CD4-positive, alpha-beta T cell treated with Interleukin-15 for 4 hours (primary cell): ENCODE data around the gene CTNNA3.

Source experiments
- DNase-seq: peaks from one replicate; pipeline ENCODE4 v3.0.0-alpha.2; 2020; ENCODE audit warnings: low spot score

CTNNA3 gene

GRCh38 chr10:66747451-66747850 lies 948.5 kb downstream of the CTNNA3 start:
- DNase-seq = no peak

DNA sequence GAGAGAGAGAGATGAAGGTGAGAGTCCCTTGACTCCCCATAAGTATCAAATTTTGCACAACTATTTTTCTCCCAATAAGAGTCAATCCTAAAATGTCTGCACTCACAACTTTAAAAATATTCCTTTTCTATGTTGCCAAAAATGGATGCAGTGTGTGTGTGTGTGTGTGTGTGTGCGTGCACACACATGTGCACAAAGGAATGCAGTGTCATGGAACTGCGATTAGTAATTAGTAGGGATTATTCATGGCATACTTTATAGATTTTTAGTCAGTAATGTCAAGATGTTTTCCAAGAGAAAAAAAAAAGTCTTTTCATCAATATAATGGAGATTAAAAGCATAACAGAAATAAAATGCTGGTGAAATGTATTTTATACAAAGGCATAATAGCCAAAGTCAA lies 949.3 kb downstream of the CTNNA3 start:
- DNase-seq = no peak

GRCh38 chr10:66746246-66746645 lies 949.7 kb downstream of the CTNNA3 start:
- DNase-seq = no peak

- no peak for DNase-seq
Measured at GRCh38 chr10:66744915-66745314, 951.1 kb downstream of the CTNNA3 start.

DNA sequence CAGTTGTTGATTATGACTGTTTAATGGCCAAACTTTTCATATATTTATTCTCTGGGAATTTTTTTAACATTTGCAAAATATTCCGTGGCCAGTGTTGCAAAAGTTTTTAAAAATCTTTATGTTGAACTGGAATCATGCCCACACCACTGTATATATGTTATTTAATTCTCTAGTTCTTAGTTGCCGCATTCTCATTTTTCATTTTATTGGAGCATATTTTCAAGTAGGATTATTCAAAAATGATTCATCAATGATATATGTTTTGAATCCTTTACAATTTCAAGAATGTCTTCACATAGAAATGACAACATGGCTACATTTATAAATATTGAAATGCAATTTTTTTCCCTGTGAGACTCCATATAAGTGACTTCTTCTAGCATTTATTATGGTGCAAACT lies 958.8 kb downstream of the CTNNA3 start:
- no peak for DNase-seq

GRCh38 chr10:66723608-66724400 lies 972.2 kb downstream of the CTNNA3 start:
- DNase-seq = no peak

DNA sequence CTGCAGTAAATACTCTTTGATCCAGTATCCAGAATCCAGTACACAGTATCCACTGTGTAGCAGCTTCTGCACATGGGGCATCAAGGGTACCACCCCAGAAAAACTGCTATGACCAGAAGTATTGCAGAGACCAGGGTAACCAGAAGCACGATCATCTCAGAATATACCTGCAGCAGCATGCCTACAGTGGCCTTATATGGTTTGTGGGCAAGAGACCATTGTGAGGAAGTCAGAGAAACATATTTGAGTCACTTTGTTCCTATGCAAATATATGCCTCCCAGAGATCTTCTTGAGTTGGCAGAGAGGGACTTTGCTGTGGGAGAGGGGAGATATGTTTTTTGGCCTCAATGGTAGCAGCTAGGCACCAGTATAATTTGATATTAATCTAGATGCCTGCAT lies 976.5 kb downstream of the CTNNA3 start:
- no peak for DNase-seq

GRCh38 chr10:66717231-66717981 lies 978.6 kb downstream of the CTNNA3 start:
- no peak for DNase-seq

- DNase-seq = no peak
Measured at GRCh38 chr10:66714741-66715140, 981.3 kb downstream of the CTNNA3 start.

DNA sequence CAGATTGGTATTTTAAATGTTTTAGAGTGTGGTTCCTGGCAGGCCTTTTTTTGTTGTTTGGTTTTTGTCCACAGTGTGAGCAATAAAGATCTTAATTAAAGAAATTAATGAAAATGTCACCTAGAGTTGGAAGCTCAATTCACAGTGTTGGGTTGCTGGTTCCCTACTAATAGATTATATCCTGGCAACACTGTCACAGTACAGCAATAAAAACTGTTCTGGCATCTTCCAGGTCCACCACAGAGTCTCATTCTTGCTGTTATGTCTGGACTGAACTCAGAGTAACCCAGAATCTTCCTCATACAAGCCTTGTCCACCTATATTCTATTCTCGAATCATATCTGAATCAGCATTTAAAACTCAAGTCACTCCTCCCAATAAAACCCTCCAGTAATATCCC lies 982.6 kb downstream of the CTNNA3 start:
- DNase-seq = no peak

DNA sequence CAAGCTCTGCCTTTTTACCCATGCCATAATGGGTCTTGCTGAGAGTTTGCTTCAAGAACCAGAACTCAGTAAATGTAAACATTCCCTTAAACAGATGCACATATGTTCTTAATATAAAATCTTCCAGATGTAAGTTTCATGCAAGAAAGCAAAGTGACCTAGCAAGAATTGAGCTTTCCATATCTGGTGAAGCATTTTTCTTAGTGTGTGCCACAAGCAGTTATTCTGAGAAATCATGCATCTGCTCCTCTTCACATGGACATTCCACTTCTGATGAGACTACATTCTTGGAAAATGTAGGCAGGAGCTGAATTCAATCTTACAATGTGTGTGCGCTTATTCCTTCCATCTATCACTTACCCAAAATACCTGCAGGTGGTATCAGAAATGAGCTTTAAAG lies 997.9 kb downstream of the CTNNA3 start:
- no peak for DNase-seq

DNA sequence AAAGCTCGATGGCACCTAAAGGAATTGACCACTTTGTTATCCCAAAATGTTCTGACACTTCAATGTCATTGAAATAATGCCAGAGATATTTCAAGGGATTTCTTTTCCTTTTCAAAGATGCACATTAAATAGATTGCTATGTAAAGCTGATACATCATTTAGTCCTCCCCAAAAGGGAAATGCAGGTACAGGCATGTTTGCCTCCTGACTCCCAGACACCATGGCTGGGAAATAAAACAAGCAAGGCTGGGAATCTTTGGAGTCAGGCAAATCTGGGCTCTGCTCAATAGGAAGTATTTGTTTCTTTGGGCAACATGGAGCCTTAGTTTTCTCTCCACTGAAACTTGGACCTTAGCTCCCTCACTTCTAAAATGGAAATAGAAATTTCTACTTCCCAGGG lies 1000.9 kb downstream of the CTNNA3 start:
- no peak for DNase-seq

DNA sequence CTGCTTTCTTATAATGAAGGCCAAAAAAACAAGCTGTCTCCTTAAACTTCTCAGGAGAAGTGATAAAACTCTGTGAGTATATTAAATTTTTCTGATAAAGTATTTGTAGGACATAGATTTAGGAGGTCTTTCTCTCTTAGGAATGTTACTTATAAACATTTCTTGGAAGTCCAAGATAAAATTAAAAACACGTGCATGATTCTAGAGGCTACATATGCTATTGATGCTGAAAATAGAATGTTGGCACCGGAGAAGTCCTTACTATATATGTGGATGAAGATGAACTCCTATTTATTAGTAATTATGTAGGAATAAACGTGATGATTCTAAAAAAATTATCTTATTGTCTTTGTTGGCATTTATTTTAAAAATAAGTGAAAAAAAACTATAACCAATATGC lies 1011.4 kb downstream of the CTNNA3 start:
- no peak for DNase-seq

DNA sequence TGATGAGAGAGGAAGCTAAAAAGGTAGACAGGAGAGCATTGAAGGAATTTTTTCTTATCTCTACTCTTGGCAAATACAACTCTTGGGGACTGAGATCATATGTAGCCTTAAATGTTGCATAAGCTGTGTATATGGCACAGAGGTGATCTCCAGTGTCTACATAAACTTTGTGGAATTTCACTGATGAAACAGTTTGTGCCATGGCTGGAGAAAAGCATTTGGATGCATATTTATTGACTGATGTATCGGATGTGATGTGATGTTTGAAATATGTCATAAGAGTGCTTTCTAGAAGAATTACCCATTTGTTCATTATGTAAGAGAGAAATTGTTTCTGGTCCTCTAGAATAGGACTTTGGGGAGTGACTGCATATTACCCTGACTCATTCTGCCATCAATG lies 1015.1 kb downstream of the CTNNA3 start:
- no peak for DNase-seq

DNA sequence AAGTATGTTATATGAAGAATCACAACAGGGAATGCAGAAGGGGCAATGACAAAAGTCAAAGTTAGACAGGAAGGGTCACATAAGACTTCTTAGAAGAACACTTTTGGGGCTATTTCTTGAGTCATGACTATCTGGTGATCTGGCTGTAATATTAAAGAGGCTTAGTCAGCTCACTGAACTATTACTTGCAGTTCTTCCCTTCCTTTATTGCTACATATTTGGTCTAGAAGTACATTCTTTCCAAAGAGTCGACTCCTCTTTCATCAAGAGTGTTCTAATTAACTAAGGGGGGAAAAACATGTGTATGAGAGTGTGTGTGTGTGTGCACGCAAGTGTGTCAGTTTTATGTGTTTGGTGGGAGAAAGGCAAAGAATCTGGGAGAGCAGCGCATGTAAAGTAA lies 1017.5 kb downstream of the CTNNA3 start:
- DNase-seq = no peak

GRCh38 chr10:66673071-66673470 lies 1022.9 kb downstream of the CTNNA3 start:
- DNase-seq = no peak

DNA sequence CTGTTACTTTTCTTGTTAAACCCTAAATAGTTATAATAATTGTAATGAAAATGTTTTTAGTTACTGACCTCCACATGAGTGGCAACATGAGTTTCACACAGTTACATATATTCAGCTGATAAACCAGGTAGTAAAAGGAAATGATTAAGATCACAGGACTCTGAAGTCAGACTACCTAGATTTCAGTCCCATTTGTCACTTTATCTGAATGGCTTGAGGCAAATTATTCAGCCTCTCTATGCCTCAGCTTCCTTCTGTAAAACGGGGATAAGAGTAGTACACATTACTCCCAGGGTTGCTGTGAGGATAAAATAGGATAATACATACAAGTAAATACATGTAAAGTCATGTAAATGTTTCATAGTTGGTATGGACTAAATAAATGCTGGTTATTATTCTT lies 1024.4 kb downstream of the CTNNA3 start:
- DNase-seq = no peak

DNA sequence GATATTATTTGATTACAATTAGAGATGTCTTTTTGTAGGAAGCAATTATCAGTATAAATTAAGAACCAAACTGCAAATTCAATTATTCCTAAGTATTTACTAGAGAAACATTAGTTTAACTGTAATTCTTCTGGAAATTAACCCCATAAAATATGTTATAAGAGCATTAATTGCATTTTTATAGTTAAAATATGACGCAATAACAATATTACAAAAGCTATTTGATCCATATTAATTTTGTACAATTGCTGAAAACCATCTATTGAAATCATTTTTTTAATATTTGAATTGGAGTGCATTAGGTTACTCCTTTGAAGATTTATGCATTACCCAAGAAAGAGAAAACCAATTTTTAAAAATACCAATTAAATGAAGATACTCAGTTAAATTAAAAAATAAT lies 1024.9 kb downstream of the CTNNA3 start:
- DNase-seq = no peak

GRCh38 chr10:66656499-66656898 lies 1039.5 kb downstream of the CTNNA3 start:
- no peak for DNase-seq

DNA sequence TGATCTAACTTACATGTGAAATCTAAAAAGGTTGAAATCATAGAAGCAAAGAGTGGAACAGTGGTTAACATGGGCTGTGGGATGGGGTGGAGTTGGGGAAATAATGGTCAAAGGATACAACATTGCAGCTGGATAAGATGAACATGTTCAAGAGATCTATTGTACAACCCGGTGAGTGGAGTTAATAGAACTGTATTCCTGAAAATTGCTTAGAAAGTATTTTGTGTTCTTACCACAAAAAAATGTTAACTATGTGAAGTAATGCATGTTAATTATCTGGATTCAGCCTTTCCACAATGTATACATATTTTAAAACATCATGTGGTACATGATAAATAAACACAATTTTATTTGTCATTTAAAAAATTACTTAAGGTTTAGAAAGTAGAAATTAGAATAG lies 1041.1 kb downstream of the CTNNA3 start:
- DNase-seq = no peak

GRCh38 chr10:66651308-66652082 lies 1044.5 kb downstream of the CTNNA3 start:
- no peak for DNase-seq

GRCh38 chr10:66649626-66650025 lies 1046.4 kb downstream of the CTNNA3 start:
- DNase-seq = no peak

DNA sequence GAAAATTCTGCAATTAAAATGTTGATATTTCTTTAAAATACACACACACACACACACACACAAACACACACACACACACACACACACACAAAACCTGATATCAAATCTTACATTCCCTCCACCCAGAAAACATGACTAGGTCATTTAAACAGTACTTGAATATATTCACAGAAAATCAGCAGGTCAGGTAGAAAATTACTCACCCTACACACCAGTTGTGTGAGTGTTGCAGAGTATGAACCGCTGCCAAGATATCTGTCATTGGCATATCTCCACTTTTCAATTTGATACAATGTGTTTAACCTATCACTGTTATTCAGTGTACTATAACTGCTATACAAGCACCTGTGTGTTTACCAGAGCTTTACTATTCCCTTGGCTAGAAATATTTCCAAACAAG lies 1053.8 kb downstream of the CTNNA3 start:
- DNase-seq = no peak
